Testis (tissue), 2 donors: ENCODE data around the gene XPC.

ENCODE experiments used
- CTCF ChIP-seq, 3 experiments: fragments of 450-650 bp in 2 of 3; fragments of 200-600 bp in 1 of 3; sonication (generic) in 1 of 3; IDR thresholded peaks; one replicate each; pipeline ENCODE4 v1.5.1; 2016 to 2019; ENCODE audit warnings: antibody characterized with exemption in 3 of 3, mild to moderate bottlenecking in 2 of 3, moderate library complexity in 1 of 3
- POLR2A ChIP-seq: fragments of 450-650 bp; IDR thresholded peaks from one replicate; pipeline ENCODE4 v1.6.1; 2017; ENCODE audit warnings: antibody characterized with exemption, mild to moderate bottlenecking, moderate library complexity

DNA sequence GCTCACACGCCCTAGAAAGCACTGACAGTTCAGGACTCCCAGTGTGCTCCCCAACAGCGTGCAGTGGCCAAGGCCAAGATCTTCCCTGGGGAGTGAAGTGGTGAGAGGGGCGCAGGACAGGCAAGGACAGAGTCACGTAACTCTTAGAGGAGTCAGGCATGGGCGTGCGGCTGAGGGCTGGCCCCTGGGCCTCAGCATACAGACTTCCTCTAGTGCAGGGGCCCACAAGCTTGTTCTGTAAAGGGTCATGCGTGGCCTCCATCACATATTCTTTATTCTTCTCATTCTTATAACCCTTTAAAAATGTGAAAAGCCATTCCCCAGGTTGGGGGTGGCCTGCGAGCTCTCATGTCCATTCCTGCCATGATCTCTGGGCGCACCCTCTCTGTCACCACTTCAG is 28.3 kb downstream of the XPC start:
- TF ChIP-seq CTCF (IDR thresholded peaks at IDR 0.05) (no peak), POLR2A (no peak)
